GM10266 (cell line): Measurements from ENCODE around the gene LTBP2.

Experiments
- DNase-seq: peaks from one replicate; pipeline ENCODE4 v3.0.0; 2012; ENCODE audit errors: extremely low spot score
- CTCF ChIP-seq: IDR thresholded peaks from 2 replicates; pipeline ENCODE4 v1.5.1; 2012; ENCODE audit warnings: mild to moderate bottlenecking, low read depth; ENCODE audit not compliant: control insufficient read depth, insufficient read depth; ENCODE audit errors: missing control alignments

The LTBP2 gene

GRCh38 chr14:74506411-74506851, 105.6 kb downstream of the LTBP2 start:
- DNase-seq, result no peak
- TF ChIP-seq CTCF, result no peak

- no peak for TF ChIP-seq CTCF
- no peak for DNase-seq
Observed at GRCh38 chr14:74505831-74506230, 106.2 kb downstream of the LTBP2 start.

GRCh38 chr14:74504874-74505720, 106.9 kb downstream of the LTBP2 start:
- no peak for DNase-seq
- TF ChIP-seq CTCF, result no peak

- no peak for TF ChIP-seq CTCF
- no peak for DNase-seq
Observed at GRCh38 chr14:74504412-74504811, 107.6 kb downstream of the LTBP2 start.

GRCh38 chr14:74503938-74504335, 108.1 kb downstream of the LTBP2 start:
- TF ChIP-seq CTCF, result no peak
- DNase-seq, result no peak

GRCh38 chr14:74503291-74503937, 108.6 kb downstream of the LTBP2 start:
- TF ChIP-seq CTCF, result no peak
- DNase-seq, result no peak
